Measurements from ENCODE around the gene ACTR6.
"Not testable (repeated sequence)": the region's sequence is repeated elsewhere in the genome, so short reads cannot be mapped to it uniquely, and the experiment has no call there.

Gene ACTR6

GRCh38 chr12:100229036-100229635 is 28.5 kb downstream of the ACTR6 start:
- Histone ChIP-seq H3K4me1 (ENCODE audit: control insufficient read depth in 1 of 2, insufficient read depth in 2 of 2, low read length in 2 of 2) (peaks cover 0 to 4% of the 10 kb centered on the region in 2 donors), H3K9me3 (ENCODE audit: control insufficient read depth in 1 of 2, low read length in 2 of 2) (no peaks in the 10 kb centered on the region), H3K27me3 (ENCODE audit: low read depth, low read length) (no peaks in the 10 kb centered on the region), H3K36me3 (ENCODE audit: control insufficient read depth in 1 of 2, insufficient read depth in 2 of 2, low read length in 2 of 2) (peaks cover 3 to 8% of the 10 kb centered on the region in 2 donors), H3K27ac (ENCODE audit: low read length) (no peak overlapping the region), H3K4me3 (ENCODE audit: low read depth in 1 of 2, low read length in 2 of 2) (no peak overlapping the region)

- Histone ChIP-seq H3K36me3 (ENCODE audit: control insufficient read depth in 1 of 2, insufficient read depth in 2 of 2, low read length in 2 of 2) (peaks cover under 1 to 4% of the 10 kb centered on the region in 2 donors), H3K4me3 (ENCODE audit: low read depth in 1 of 2, low read length in 2 of 2) (no peak overlapping the region), H3K27ac (ENCODE audit: low read length) (no peak overlapping the region), H3K4me1 (ENCODE audit: control insufficient read depth in 1 of 2, insufficient read depth in 2 of 2, low read length in 2 of 2) (peaks cover 0 to 6% of the 10 kb centered on the region in 2 donors), H3K27me3 (ENCODE audit: low read depth, low read length) (no peaks in the 10 kb centered on the region), H3K9me3 (ENCODE audit: control insufficient read depth in 1 of 2, low read length in 2 of 2) (no peaks in the 10 kb centered on the region)
Observed at GRCh38 chr12:100229876-100230275, 29.3 kb downstream of the ACTR6 start.

- not testable (repeated sequence) for H3K27ac ChIP-seq (ENCODE audit: low read length); H3K9me3 ChIP-seq (ENCODE audit: control insufficient read depth in 1 of 2, low read length in 2 of 2); H3K4me1 ChIP-seq (ENCODE audit: control insufficient read depth in 1 of 2, insufficient read depth in 2 of 2, low read length in 2 of 2); H3K4me3 ChIP-seq (ENCODE audit: low read depth in 1 of 2, low read length in 2 of 2); H3K36me3 ChIP-seq (ENCODE audit: control insufficient read depth in 1 of 2, insufficient read depth in 2 of 2, low read length in 2 of 2); H3K27me3 ChIP-seq (ENCODE audit: low read depth, low read length)
Observed at GRCh38 chr12:100231873-100232272, 31.3 kb downstream of the ACTR6 start.

- H3K27ac ChIP-seq (ENCODE audit: low read length): no peak overlapping the region
Observed at GRCh38 chr12:100234166-100234565, 33.6 kb downstream of the ACTR6 start.

GRCh38 chr12:100234591-100235304 is 34.1 kb downstream of the ACTR6 start:
- no peak overlapping the region for H3K4me3 ChIP-seq (ENCODE audit: low read depth in 1 of 2, low read length in 2 of 2)
- H3K4me1 ChIP-seq (ENCODE audit: control insufficient read depth in 1 of 2, insufficient read depth in 2 of 2, low read length in 2 of 2): peaks cover 0 to 6% of the 10 kb centered on the region in 2 donors
- H3K36me3 ChIP-seq (ENCODE audit: control insufficient read depth in 1 of 2, insufficient read depth in 2 of 2, low read length in 2 of 2): no peaks in the 10 kb centered on the region
- H3K9me3 ChIP-seq (ENCODE audit: control insufficient read depth in 1 of 2, low read length in 2 of 2): no peaks in the 10 kb centered on the region
- H3K27me3 ChIP-seq (ENCODE audit: low read depth, low read length): no peaks in the 10 kb centered on the region
- H3K27ac ChIP-seq (ENCODE audit: low read length): no peak overlapping the region

More at GRCh38 chr12:100234166-100234565, 33.6 kb downstream of the ACTR6 start:
- Histone ChIP-seq H3K4me3 (ENCODE audit: low read depth in 1 of 2, low read length in 2 of 2) (no peak overlapping the region), H3K27me3 (ENCODE audit: low read depth, low read length) (no peaks in the 10 kb centered on the region), H3K36me3 (ENCODE audit: control insufficient read depth in 1 of 2, insufficient read depth in 2 of 2, low read length in 2 of 2) (no peaks in the 10 kb centered on the region), H3K9me3 (ENCODE audit: control insufficient read depth in 1 of 2, low read length in 2 of 2) (no peaks in the 10 kb centered on the region), H3K4me1 (ENCODE audit: control insufficient read depth in 1 of 2, insufficient read depth in 2 of 2, low read length in 2 of 2) (peaks cover 0 to 6% of the 10 kb centered on the region in 2 donors)

GRCh38 chr12:100238801-100239200 is 38.2 kb downstream of the ACTR6 start:
- H3K27ac ChIP-seq (ENCODE audit: low read length): no peak overlapping the region

GRCh38 chr12:100239589-100239988 is 39.0 kb downstream of the ACTR6 start:
- no peaks in the 10 kb centered on the region for H3K4me1 ChIP-seq (ENCODE audit: control insufficient read depth in 1 of 2, insufficient read depth in 2 of 2, low read length in 2 of 2)
- no peak overlapping the region for H3K4me3 ChIP-seq (ENCODE audit: low read depth in 1 of 2, low read length in 2 of 2)
- no peaks in the 10 kb centered on the region for H3K36me3 ChIP-seq (ENCODE audit: control insufficient read depth in 1 of 2, insufficient read depth in 2 of 2, low read length in 2 of 2)
- H3K9me3 ChIP-seq (ENCODE audit: control insufficient read depth in 1 of 2, low read length in 2 of 2): no peaks in the 10 kb centered on the region
- no peaks in the 10 kb centered on the region for H3K27me3 ChIP-seq (ENCODE audit: low read depth, low read length)
- no peak overlapping the region for H3K27ac ChIP-seq (ENCODE audit: low read length)

More at GRCh38 chr12:100238801-100239200, 38.2 kb downstream of the ACTR6 start:
- H3K27me3 ChIP-seq (ENCODE audit: low read depth, low read length): no peaks in the 10 kb centered on the region
- no peaks in the 10 kb centered on the region for H3K36me3 ChIP-seq (ENCODE audit: control insufficient read depth in 1 of 2, insufficient read depth in 2 of 2, low read length in 2 of 2)
- no peaks in the 10 kb centered on the region for H3K9me3 ChIP-seq (ENCODE audit: control insufficient read depth in 1 of 2, low read length in 2 of 2)
- H3K4me3 ChIP-seq (ENCODE audit: low read depth in 1 of 2, low read length in 2 of 2): no peak overlapping the region
- peaks cover 0 to 5% of the 10 kb centered on the region in 2 donors for H3K4me1 ChIP-seq (ENCODE audit: control insufficient read depth in 1 of 2, insufficient read depth in 2 of 2, low read length in 2 of 2)

- Histone ChIP-seq H3K9me3 (ENCODE audit: control insufficient read depth in 1 of 2, low read length in 2 of 2) (no peaks in the 10 kb centered on the region), H3K27me3 (ENCODE audit: low read depth, low read length) (no peaks in the 10 kb centered on the region), H3K4me1 (ENCODE audit: control insufficient read depth in 1 of 2, insufficient read depth in 2 of 2, low read length in 2 of 2) (no peaks in the 10 kb centered on the region), H3K36me3 (ENCODE audit: control insufficient read depth in 1 of 2, insufficient read depth in 2 of 2, low read length in 2 of 2) (no peaks in the 10 kb centered on the region), H3K4me3 (ENCODE audit: low read depth in 1 of 2, low read length in 2 of 2) (no peak overlapping the region), H3K27ac (ENCODE audit: low read length) (no peak overlapping the region)
Observed at GRCh38 chr12:100243137-100243536, 42.5 kb downstream of the ACTR6 start.

- H3K27me3 ChIP-seq (ENCODE audit: low read depth, low read length): no peaks in the 10 kb centered on the region
- no peak overlapping the region for H3K4me3 ChIP-seq (ENCODE audit: low read depth in 1 of 2, low read length in 2 of 2)
- no peaks in the 10 kb centered on the region for H3K9me3 ChIP-seq (ENCODE audit: control insufficient read depth in 1 of 2, low read length in 2 of 2)
- H3K4me1 ChIP-seq (ENCODE audit: control insufficient read depth in 1 of 2, insufficient read depth in 2 of 2, low read length in 2 of 2): no peaks in the 10 kb centered on the region
- no peaks in the 10 kb centered on the region for H3K36me3 ChIP-seq (ENCODE audit: control insufficient read depth in 1 of 2, insufficient read depth in 2 of 2, low read length in 2 of 2)
- H3K27ac ChIP-seq (ENCODE audit: low read length): no peak overlapping the region
Observed at GRCh38 chr12:100247765-100248164, 47.1 kb downstream of the ACTR6 start.

GRCh38 chr12:100248886-100249285 is 48.3 kb downstream of the ACTR6 start:
- Histone ChIP-seq H3K4me1 (ENCODE audit: control insufficient read depth in 1 of 2, insufficient read depth in 2 of 2, low read length in 2 of 2) (no peaks in the 10 kb centered on the region), H3K27ac (ENCODE audit: low read length) (no peak overlapping the region), H3K27me3 (ENCODE audit: low read depth, low read length) (no peaks in the 10 kb centered on the region), H3K4me3 (ENCODE audit: low read depth in 1 of 2, low read length in 2 of 2) (no peak overlapping the region), H3K9me3 (ENCODE audit: control insufficient read depth in 1 of 2, low read length in 2 of 2) (no peaks in the 10 kb centered on the region), H3K36me3 (ENCODE audit: control insufficient read depth in 1 of 2, insufficient read depth in 2 of 2, low read length in 2 of 2) (no peaks in the 10 kb centered on the region)

GRCh38 chr12:100249941-100250340 is 49.3 kb downstream of the ACTR6 start:
- Histone ChIP-seq H3K4me1 (ENCODE audit: control insufficient read depth in 1 of 2, insufficient read depth in 2 of 2, low read length in 2 of 2) (no peaks in the 10 kb centered on the region), H3K27ac (ENCODE audit: low read length) (no peak overlapping the region), H3K9me3 (ENCODE audit: control insufficient read depth in 1 of 2, low read length in 2 of 2) (no peaks in the 10 kb centered on the region), H3K27me3 (ENCODE audit: low read depth, low read length) (no peaks in the 10 kb centered on the region), H3K36me3 (ENCODE audit: control insufficient read depth in 1 of 2, insufficient read depth in 2 of 2, low read length in 2 of 2) (no peaks in the 10 kb centered on the region), H3K4me3 (ENCODE audit: low read depth in 1 of 2, low read length in 2 of 2) (no peak overlapping the region)
